GM21619 (cell line): ENCODE measurements around the gene CCNG1.

ENCODE experiments used
- ATAC-seq: cut with Tn5 transposase; IDR thresholded peaks from one replicate; pipeline ENCODE4 v1.9.1; 2021; ENCODE audit not compliant: unreplicated experiment

CCNG1 gene

GRCh38 chr5:163489055-163489744 lies 51.8 kb downstream of the CCNG1 start:
- ATAC-seq = no peak

GRCh38 chr5:163489745-163490075 lies 52.3 kb downstream of the CCNG1 start:
- no peak for ATAC-seq
